ENCODE results near the gene YAF2.
A peak's percentile ranks its signal among the peaks of the same experiment; 100 is the strongest.

YAF2 gene

GRCh38 chr12:42182394-42182793 lies 55.7 kb downstream of the YAF2 start:
- no peak overlapping the region for H3K4me3 ChIP-seq (ENCODE audit: low read depth in 1 of 5, low read length in 5 of 5)
- no peaks in the 10 kb centered on the region for H3K27me3 ChIP-seq (ENCODE audit: control insufficient read depth in 5 of 5, insufficient read depth in 4 of 5, low read length in 5 of 5)
- H3K36me3 ChIP-seq (ENCODE audit: control insufficient read depth in 5 of 5, insufficient read depth in 5 of 5, low read length in 5 of 5): peaks cover 0 to 7% (median 3%) of the 10 kb centered on the region in 5 donors
- H3K9ac ChIP-seq (ENCODE audit: low read length in 5 of 5): no peak overlapping the region
- no peaks in the 10 kb centered on the region for H3K4me1 ChIP-seq (ENCODE audit: control insufficient read depth in 5 of 5, insufficient read depth in 5 of 5, low read length in 5 of 5)
- H3K9me3 ChIP-seq (ENCODE audit: control insufficient read depth in 5 of 5, low read length in 5 of 5): no peaks in the 10 kb centered on the region
- no peak overlapping the region for H3K27ac ChIP-seq (ENCODE audit: low read depth, low read length)

DNA sequence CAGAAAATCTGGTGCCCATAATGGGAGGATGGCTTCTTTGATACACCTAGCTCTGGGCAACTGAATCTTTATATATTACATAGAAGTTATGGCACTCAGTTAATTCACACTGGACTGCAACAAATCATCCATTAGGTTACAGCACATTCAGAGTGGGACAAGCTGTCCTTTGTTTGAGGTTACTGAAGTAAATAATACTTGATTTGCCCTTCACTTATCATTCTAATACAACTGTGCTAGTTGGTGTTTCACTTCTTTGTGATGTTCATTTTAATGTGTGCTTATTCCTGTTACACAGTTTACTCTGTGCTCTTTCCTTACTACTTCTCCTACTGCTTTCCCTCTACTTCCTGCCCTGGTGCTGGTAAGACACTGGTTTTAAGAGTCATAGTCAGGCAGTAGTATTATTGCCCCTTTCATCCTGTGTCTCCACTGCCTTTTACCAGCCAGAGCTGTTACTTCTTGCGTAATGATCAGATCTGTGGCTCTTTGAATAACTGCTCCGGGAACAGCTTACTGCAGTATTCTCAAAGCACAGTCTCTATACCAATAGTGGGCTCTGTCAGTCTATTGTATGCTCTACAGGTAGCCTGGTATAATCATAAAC lies 57.0 kb downstream of the YAF2 start:
- Histone ChIP-seq H3K36me3 (ENCODE audit: control insufficient read depth in 5 of 5, insufficient read depth in 5 of 5, low read length in 5 of 5) (peaks cover 0 to 10% (median 7%) of the 10 kb centered on the region in 5 donors), H3K9ac (ENCODE audit: low read length in 5 of 5) (no peak overlapping the region), H3K27me3 (ENCODE audit: control insufficient read depth in 5 of 5, insufficient read depth in 4 of 5, low read length in 5 of 5) (no peaks in the 10 kb centered on the region), H3K27ac (ENCODE audit: low read depth, low read length) (no peak overlapping the region), H3K4me1 (ENCODE audit: control insufficient read depth in 5 of 5, insufficient read depth in 5 of 5, low read length in 5 of 5) (no peaks in the 10 kb centered on the region), H3K9me3 (ENCODE audit: control insufficient read depth in 5 of 5, low read length in 5 of 5) (no peaks in the 10 kb centered on the region), H3K4me3 (ENCODE audit: low read depth in 1 of 5, low read length in 5 of 5) (no peak overlapping the region)

- H3K9ac ChIP-seq (ENCODE audit: low read length in 5 of 5): no peak overlapping the region
- peaks cover 0 to 7% (median 4%) of the 10 kb centered on the region in 5 donors for H3K36me3 ChIP-seq (ENCODE audit: control insufficient read depth in 5 of 5, insufficient read depth in 5 of 5, low read length in 5 of 5)
- H3K9me3 ChIP-seq (ENCODE audit: control insufficient read depth in 5 of 5, low read length in 5 of 5): no peaks in the 10 kb centered on the region
- H3K27me3 ChIP-seq (ENCODE audit: control insufficient read depth in 5 of 5, insufficient read depth in 4 of 5, low read length in 5 of 5): no peaks in the 10 kb centered on the region
- no peak overlapping the region for H3K4me3 ChIP-seq (ENCODE audit: low read depth in 1 of 5, low read length in 5 of 5)
- peaks cover 0 to 4% (median 0%) of the 10 kb centered on the region in 5 donors for H3K4me1 ChIP-seq (ENCODE audit: control insufficient read depth in 5 of 5, insufficient read depth in 5 of 5, low read length in 5 of 5)
- H3K27ac ChIP-seq (ENCODE audit: low read depth, low read length): no peak overlapping the region
Measured at GRCh38 chr12:42178101-42178500, 59.9 kb downstream of the YAF2 start.

DNA sequence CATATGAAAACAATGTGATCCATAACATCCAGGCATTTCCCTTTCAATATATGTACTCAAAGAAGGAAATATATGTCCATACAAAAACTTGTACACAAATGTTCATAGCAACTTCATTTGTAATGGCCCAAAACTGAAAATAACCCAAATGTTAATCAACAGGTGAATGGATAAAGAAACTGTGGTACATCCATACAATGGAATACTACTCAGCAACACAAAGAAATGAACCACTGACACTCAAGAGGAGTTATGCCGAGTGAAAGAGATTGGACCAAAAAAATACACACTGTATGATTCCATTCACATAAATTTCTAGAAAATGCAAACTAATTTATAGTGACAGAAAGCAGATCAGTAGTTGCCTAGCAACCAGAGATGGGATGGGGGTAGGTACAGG lies 63.1 kb downstream of the YAF2 start:
- H3K9ac ChIP-seq (ENCODE audit: low read length in 5 of 5): no peak overlapping the region

GRCh38 chr12:42173961-42174521 lies 64.0 kb downstream of the YAF2 start:
- H3K4me3 ChIP-seq (ENCODE audit: low read depth in 1 of 5, low read length in 5 of 5): no peak overlapping the region
- no peaks in the 10 kb centered on the region for H3K27me3 ChIP-seq (ENCODE audit: control insufficient read depth in 5 of 5, insufficient read depth in 4 of 5, low read length in 5 of 5)
- H3K27ac ChIP-seq (ENCODE audit: low read depth, low read length): no peak overlapping the region
- H3K9me3 ChIP-seq (ENCODE audit: control insufficient read depth in 5 of 5, low read length in 5 of 5): no peaks in the 10 kb centered on the region
- H3K36me3 ChIP-seq (ENCODE audit: control insufficient read depth in 5 of 5, insufficient read depth in 5 of 5, low read length in 5 of 5): peaks cover 0 to 12% (median 4%) of the 10 kb centered on the region in 5 donors
- peaks cover 0 to 8% (median 0%) of the 10 kb centered on the region in 5 donors for H3K4me1 ChIP-seq (ENCODE audit: control insufficient read depth in 5 of 5, insufficient read depth in 5 of 5, low read length in 5 of 5)
- H3K9ac ChIP-seq (ENCODE audit: low read length in 5 of 5): no peak overlapping the region

More for the DNA sequence above, 63.1 kb downstream of the YAF2 start:
- Histone ChIP-seq H3K36me3 (ENCODE audit: control insufficient read depth in 5 of 5, insufficient read depth in 5 of 5, low read length in 5 of 5) (peaks cover 0 to 12% (median 4%) of the 10 kb centered on the region in 5 donors), H3K27me3 (ENCODE audit: control insufficient read depth in 5 of 5, insufficient read depth in 4 of 5, low read length in 5 of 5) (no peaks in the 10 kb centered on the region), H3K4me1 (ENCODE audit: control insufficient read depth in 5 of 5, insufficient read depth in 5 of 5, low read length in 5 of 5) (peaks cover 0 to 8% (median 0%) of the 10 kb centered on the region in 5 donors), H3K27ac (ENCODE audit: low read depth, low read length) (no peak overlapping the region), H3K4me3 (ENCODE audit: low read depth in 1 of 5, low read length in 5 of 5) (no peak overlapping the region), H3K9me3 (ENCODE audit: control insufficient read depth in 5 of 5, low read length in 5 of 5) (no peaks in the 10 kb centered on the region)

DNA sequence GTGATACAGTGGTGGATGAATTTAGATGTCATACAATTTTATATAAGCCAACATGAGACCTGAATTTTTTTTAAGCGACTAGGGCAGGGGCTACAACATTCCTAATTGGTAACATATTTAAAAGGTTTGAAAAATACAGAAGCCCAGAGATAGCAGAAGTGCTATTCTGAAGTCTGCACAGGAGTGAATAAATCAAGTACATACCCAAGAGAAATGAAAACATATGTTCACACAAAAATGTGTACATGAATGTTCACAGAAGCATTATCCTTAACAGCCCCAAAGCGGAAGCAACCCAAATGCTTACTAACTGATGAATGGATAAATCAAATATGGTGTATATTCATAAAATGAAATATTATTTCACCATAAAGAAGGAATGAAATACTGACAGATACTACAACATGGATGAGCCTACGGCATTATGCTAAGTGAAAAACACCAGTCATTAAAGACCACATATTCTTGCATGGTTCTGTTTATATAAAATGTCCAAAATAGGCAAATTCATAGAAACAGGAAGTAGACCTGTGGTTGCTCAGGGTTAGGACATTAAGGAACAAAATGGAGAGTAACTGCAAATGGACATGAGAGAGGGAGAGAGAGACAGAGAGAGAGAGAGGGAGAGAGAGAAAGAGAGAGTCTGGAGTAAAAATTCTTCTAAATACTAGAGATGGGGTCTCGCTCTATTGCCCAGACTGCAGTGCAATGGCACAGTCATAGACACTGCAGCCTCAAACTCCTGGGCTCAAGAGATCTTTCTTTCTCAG lies 65.4 kb downstream of the YAF2 start:
- peaks cover 0 to 8% (median 0%) of the 10 kb centered on the region in 5 donors for H3K4me1 ChIP-seq (ENCODE audit: control insufficient read depth in 5 of 5, insufficient read depth in 5 of 5, low read length in 5 of 5)
- H3K27me3 ChIP-seq (ENCODE audit: control insufficient read depth in 5 of 5, insufficient read depth in 4 of 5, low read length in 5 of 5): no peaks in the 10 kb centered on the region
- no peak overlapping the region for H3K9ac ChIP-seq (ENCODE audit: low read length in 5 of 5)
- H3K27ac ChIP-seq (ENCODE audit: low read depth, low read length): no peak overlapping the region
- H3K4me3 ChIP-seq (ENCODE audit: low read depth in 1 of 5, low read length in 5 of 5): no peak overlapping the region
- no peaks in the 10 kb centered on the region for H3K9me3 ChIP-seq (ENCODE audit: control insufficient read depth in 5 of 5, low read length in 5 of 5)
- peaks cover 0 to 12% (median 4%) of the 10 kb centered on the region in 5 donors for H3K36me3 ChIP-seq (ENCODE audit: control insufficient read depth in 5 of 5, insufficient read depth in 5 of 5, low read length in 5 of 5)

GRCh38 chr12:42167711-42168110 lies 70.3 kb downstream of the YAF2 start:
- no peaks in the 10 kb centered on the region for H3K27me3 ChIP-seq (ENCODE audit: control insufficient read depth in 5 of 5, insufficient read depth in 4 of 5, low read length in 5 of 5)
- no peak overlapping the region for H3K9ac ChIP-seq (ENCODE audit: low read length in 5 of 5)
- H3K9me3 ChIP-seq (ENCODE audit: control insufficient read depth in 5 of 5, low read length in 5 of 5): no peaks in the 10 kb centered on the region
- peaks cover 0 to 8% (median 0%) of the 10 kb centered on the region in 5 donors for H3K36me3 ChIP-seq (ENCODE audit: control insufficient read depth in 5 of 5, insufficient read depth in 5 of 5, low read length in 5 of 5)
- no peak overlapping the region for H3K4me3 ChIP-seq (ENCODE audit: low read depth in 1 of 5, low read length in 5 of 5)
- peaks cover 0 to 5% (median 3%) of the 10 kb centered on the region in 5 donors for H3K4me1 ChIP-seq (ENCODE audit: control insufficient read depth in 5 of 5, insufficient read depth in 5 of 5, low read length in 5 of 5)
- no peak overlapping the region for H3K27ac ChIP-seq (ENCODE audit: low read depth, low read length)

DNA sequence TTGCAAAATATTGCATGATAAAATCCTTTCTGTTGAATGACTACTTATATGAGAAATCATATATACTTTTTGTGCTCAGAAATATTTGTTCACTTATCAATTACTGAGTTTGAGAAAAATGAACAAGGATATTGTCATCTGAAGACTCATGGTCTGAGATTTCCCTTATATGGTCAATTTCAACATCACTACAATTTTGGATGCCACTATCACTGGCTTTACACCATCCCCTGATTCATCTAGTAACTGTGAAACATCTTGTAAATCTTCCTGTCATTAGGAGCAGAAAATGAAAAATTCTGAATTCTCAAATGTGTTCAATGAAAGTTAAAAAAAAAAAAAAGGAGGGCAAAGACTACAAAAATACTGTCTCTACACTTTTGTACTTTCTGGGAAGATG lies 71.5 kb downstream of the YAF2 start:
- peaks cover 0 to 5% (median 3%) of the 10 kb centered on the region in 5 donors for H3K4me1 ChIP-seq (ENCODE audit: control insufficient read depth in 5 of 5, insufficient read depth in 5 of 5, low read length in 5 of 5)
- H3K27me3 ChIP-seq (ENCODE audit: control insufficient read depth in 5 of 5, insufficient read depth in 4 of 5, low read length in 5 of 5): no peaks in the 10 kb centered on the region
- H3K9ac ChIP-seq (ENCODE audit: low read length in 5 of 5): no peak overlapping the region
- no peak overlapping the region for H3K27ac ChIP-seq (ENCODE audit: low read depth, low read length)
- peaks cover 0 to 6% (median 0%) of the 10 kb centered on the region in 5 donors for H3K36me3 ChIP-seq (ENCODE audit: control insufficient read depth in 5 of 5, insufficient read depth in 5 of 5, low read length in 5 of 5)
- no peaks in the 10 kb centered on the region for H3K9me3 ChIP-seq (ENCODE audit: control insufficient read depth in 5 of 5, low read length in 5 of 5)
- no peak overlapping the region for H3K4me3 ChIP-seq (ENCODE audit: low read depth in 1 of 5, low read length in 5 of 5)

DNA sequence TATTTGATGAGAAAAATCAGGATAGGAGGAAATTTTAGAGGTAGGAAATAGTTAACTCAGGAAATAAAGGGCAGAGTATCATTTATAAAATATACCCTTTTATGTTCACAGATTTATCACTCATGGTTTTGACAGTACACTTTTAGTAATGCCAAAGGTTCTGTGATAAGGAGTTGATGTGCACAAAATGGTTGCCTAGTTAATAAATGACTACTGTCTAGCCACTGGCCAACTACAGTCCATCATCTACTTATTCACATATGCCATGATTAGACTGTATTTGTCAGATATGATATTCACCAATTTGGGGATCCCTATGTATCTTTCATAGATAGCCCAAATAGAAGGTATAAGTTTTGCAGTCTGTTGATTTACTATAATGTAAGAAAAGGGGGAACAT lies 74.1 kb downstream of the YAF2 start:
- Histone ChIP-seq H3K27ac (ENCODE audit: low read depth, low read length) (no peak overlapping the region), H3K9ac (ENCODE audit: low read length in 5 of 5) (peak overlapping the region in 1 of 5 donors; percentile 30), H3K4me1 (ENCODE audit: control insufficient read depth in 5 of 5, insufficient read depth in 5 of 5, low read length in 5 of 5) (peaks cover 0 to 5% (median 3%) of the 10 kb centered on the region in 5 donors), H3K36me3 (ENCODE audit: control insufficient read depth in 5 of 5, insufficient read depth in 5 of 5, low read length in 5 of 5) (peaks cover 9 to 16% (median 11%) of the 10 kb centered on the region in 5 donors), H3K4me3 (ENCODE audit: low read depth in 1 of 5, low read length in 5 of 5) (no peak overlapping the region), H3K9me3 (ENCODE audit: control insufficient read depth in 5 of 5, low read length in 5 of 5) (no peaks in the 10 kb centered on the region), H3K27me3 (ENCODE audit: control insufficient read depth in 5 of 5, insufficient read depth in 4 of 5, low read length in 5 of 5) (no peaks in the 10 kb centered on the region)

DNA sequence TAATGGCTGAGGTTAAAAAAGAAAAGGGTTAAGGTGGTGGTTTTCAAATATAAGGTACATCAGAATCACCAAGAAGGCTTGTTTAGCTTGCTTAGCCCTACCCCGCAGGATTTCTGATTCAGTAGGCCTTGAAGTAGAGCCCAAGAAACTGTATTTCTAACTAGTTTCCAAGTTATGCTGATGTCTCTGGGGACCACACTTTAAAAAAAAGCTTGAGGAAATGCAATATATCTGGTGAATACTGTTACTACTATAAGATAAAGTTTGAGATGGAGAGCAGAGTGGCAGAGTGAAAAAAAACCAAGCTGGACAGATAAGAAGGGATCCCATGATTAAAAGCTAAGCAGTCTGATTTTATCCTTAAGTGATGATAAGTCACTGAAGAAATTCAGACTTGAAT lies 75.1 kb downstream of the YAF2 start:
- Histone ChIP-seq H3K27ac (ENCODE audit: low read depth, low read length) (no peak overlapping the region), H3K4me3 (ENCODE audit: low read depth in 1 of 5, low read length in 5 of 5) (no peak overlapping the region), H3K9ac (ENCODE audit: low read length in 5 of 5) (no peak overlapping the region), H3K36me3 (ENCODE audit: control insufficient read depth in 5 of 5, insufficient read depth in 5 of 5, low read length in 5 of 5) (peaks cover 9 to 19% (median 13%) of the 10 kb centered on the region in 5 donors), H3K9me3 (ENCODE audit: control insufficient read depth in 5 of 5, low read length in 5 of 5) (no peaks in the 10 kb centered on the region), H3K4me1 (ENCODE audit: control insufficient read depth in 5 of 5, insufficient read depth in 5 of 5, low read length in 5 of 5) (peaks cover 0 to 5% (median 3%) of the 10 kb centered on the region in 5 donors), H3K27me3 (ENCODE audit: control insufficient read depth in 5 of 5, insufficient read depth in 4 of 5, low read length in 5 of 5) (no peaks in the 10 kb centered on the region)
